H9 (cell line): ENCODE results near the gene COMP. TPM values are rescaled to one million over a fixed set of nuclear protein-coding genes. Genes with fewer than 3 reads are reported as not detected.
A peak's percentile ranks its signal among the peaks of the same experiment; 100 is the strongest.

Source experiments
- DNase-seq: peaks from one replicate; pipeline ENCODE4 v3.0.0-alpha.2; 2017
- H2AFZ ChIP-seq: one replicate; pipeline ENCODE4 v1.6.1; 2013; ENCODE audit warnings: mild to moderate bottlenecking, low read length, control low read depth, moderate library complexity
- H2AK5ac ChIP-seq: 2 replicates; pipeline ENCODE4 v1.6.1; 2013; ENCODE audit warnings: low read length, control low read depth, mixed read lengths; ENCODE audit not compliant: insufficient read length
- H2BK120ac ChIP-seq: one replicate; pipeline ENCODE4 v1.6.1; 2013; ENCODE audit warnings: low read depth, mild to moderate bottlenecking, low read length, control low read depth, inconsistent platforms; ENCODE audit not compliant: poor library complexity, severe bottlenecking
- H2BK12ac ChIP-seq: 2 replicates; pipeline ENCODE4 v1.6.1; 2013; ENCODE audit warnings: low read length, control low read depth, mixed read lengths, low read depth; ENCODE audit not compliant: insufficient read length
- H2BK15ac ChIP-seq: 2 replicates; pipeline ENCODE4 v1.6.1; 2013; ENCODE audit warnings: low read depth, low read length, control low read depth
- H2BK20ac ChIP-seq: one replicate; pipeline ENCODE4 v1.6.1; 2013; ENCODE audit warnings: low read depth, mild to moderate bottlenecking, low read length, control low read depth, inconsistent platforms; ENCODE audit not compliant: poor library complexity, severe bottlenecking
- H2BK5ac ChIP-seq: 2 replicates; pipeline ENCODE4 v1.6.1; 2013; ENCODE audit warnings: low read length, control low read depth, mixed read lengths; ENCODE audit not compliant: insufficient read length
- H3K14ac ChIP-seq: 2 replicates; pipeline ENCODE4 v1.6.1; 2013; ENCODE audit warnings: low read length, control low read depth; ENCODE audit not compliant: insufficient read depth
- H3K18ac ChIP-seq: 2 replicates; pipeline ENCODE4 v1.6.1; 2013; ENCODE audit warnings: low read depth, mild to moderate bottlenecking, mixed read lengths, low read length, control low read depth; ENCODE audit not compliant: insufficient read length
- H3K23ac ChIP-seq: 2 replicates; pipeline ENCODE4 v1.6.1; 2013; ENCODE audit warnings: low read length, control low read depth, mixed read lengths, low read depth; ENCODE audit not compliant: insufficient read length
- H3K23me2 ChIP-seq: 2 replicates; pipeline ENCODE4 v1.6.1; 2013; ENCODE audit warnings: low read depth, mild to moderate bottlenecking, mixed read lengths, low read length, control low read depth; ENCODE audit not compliant: insufficient read length, poor library complexity, severe bottlenecking
- H3K27ac ChIP-seq: 2 replicates; pipeline ENCODE4 v1.5.1; 2013; ENCODE audit warnings: low read length, control low read depth, mixed read lengths, low read depth; ENCODE audit not compliant: insufficient read length
- H3K27me3 ChIP-seq: 2 replicates; pipeline ENCODE4 v1.6.1; 2013; ENCODE audit warnings: low read length, control low read depth, inconsistent platforms; ENCODE audit not compliant: insufficient read depth
- H3K4ac ChIP-seq: 2 replicates; pipeline ENCODE4 v1.6.1; 2013; ENCODE audit warnings: low read depth, mild to moderate bottlenecking, control low read depth, inconsistent platforms, low read length, moderate library complexity
- H3K4me1 ChIP-seq: 2 replicates; pipeline ENCODE4 v1.6.1; 2013; ENCODE audit warnings: low read length, control low read depth, inconsistent platforms; ENCODE audit not compliant: insufficient read depth
- H3K4me2 ChIP-seq: 2 replicates; pipeline ENCODE4 v1.6.1; 2013; ENCODE audit warnings: low read length, control low read depth, mixed read lengths; ENCODE audit not compliant: insufficient read length, insufficient read depth
- H3K56ac ChIP-seq: 2 replicates; pipeline ENCODE4 v1.6.1; 2013; ENCODE audit warnings: low read depth, mild to moderate bottlenecking, mixed read lengths, low read length, control low read depth; ENCODE audit not compliant: insufficient read length
- H3K79me1 ChIP-seq: 2 replicates; pipeline ENCODE4 v1.6.1; 2013; ENCODE audit warnings: low read depth, mild to moderate bottlenecking, moderate library complexity, low read length, control low read depth, inconsistent platforms; ENCODE audit not compliant: insufficient read depth, poor library complexity, severe bottlenecking
- H3K79me2 ChIP-seq: 2 replicates; pipeline ENCODE4 v1.6.1; 2013; ENCODE audit warnings: low read length, control low read depth, inconsistent platforms; ENCODE audit not compliant: insufficient read depth
- H3K9ac ChIP-seq: 2 replicates; pipeline ENCODE4 v1.6.1; 2013; ENCODE audit warnings: low read length, control low read depth, mixed read lengths; ENCODE audit not compliant: insufficient read length; ENCODE audit errors: extremely low read depth
- H3K9me3 ChIP-seq: one replicate; pipeline ENCODE4 v1.6.1; 2013; ENCODE audit warnings: low read depth, low read length, inconsistent platforms; ENCODE audit not compliant: control insufficient read depth
- H3T11ph ChIP-seq: one replicate; pipeline ENCODE4 v1.6.1; 2013; ENCODE audit warnings: mild to moderate bottlenecking, low read length, control low read depth, inconsistent platforms
- H4K20me1 ChIP-seq: one replicate; pipeline ENCODE4 v1.6.1; 2013; ENCODE audit not compliant: control insufficient read depth, insufficient read length, insufficient read depth
- H4K5ac ChIP-seq: 2 replicates; pipeline ENCODE4 v1.6.1; 2013; ENCODE audit warnings: low read depth, mild to moderate bottlenecking, mixed read lengths, low read length, control low read depth; ENCODE audit not compliant: insufficient read length
- H4K8ac ChIP-seq: replicated peaks from 2 replicates; pipeline ENCODE4 v1.6.1; 2013; ENCODE audit warnings: low read length, control low read depth, mixed read lengths, low read depth; ENCODE audit not compliant: insufficient read length
- H4K91ac ChIP-seq: 2 replicates; pipeline ENCODE4 v1.6.1; 2013; ENCODE audit warnings: low read depth, mild to moderate bottlenecking, moderate library complexity, mixed read lengths, low read length, control low read depth; ENCODE audit not compliant: insufficient read length
- H3K27ac Mint-ChIP-seq, 3 experiments: 2 replicates in 2 of 3; 3 replicates in 1 of 3; pipeline ENCODE4 v1.8.0; 2020 to 2021; ENCODE audit warnings: mixed read lengths in 3 of 3, mild to moderate bottlenecking in 1 of 3, moderate library complexity in 1 of 3
- H3K27me3 Mint-ChIP-seq: 2 replicates; pipeline ENCODE4 v1.8.0; 2021; ENCODE audit warnings: low read depth, mild to moderate bottlenecking, moderate library complexity, mixed read lengths
- H3K36me3 Mint-ChIP-seq, 3 experiments: 2 replicates in 2 of 3; 3 replicates in 1 of 3; pipeline ENCODE4 v1.8.0; 2020 to 2021; ENCODE audit warnings: low read depth in 3 of 3, mixed read lengths in 3 of 3; ENCODE audit not compliant: insufficient read depth in 1 of 3
- H3K4me1 Mint-ChIP-seq, 2 experiments: 2 replicates each; pipeline ENCODE4 v1.8.0; 2020; ENCODE audit warnings: mixed read lengths in 2 of 2
- H3K4me3 Mint-ChIP-seq, 2 experiments: 2 replicates in 1 of 2; 3 replicates in 1 of 2; pipeline ENCODE4 v1.8.0; 2020 to 2021; ENCODE audit warnings: mild to moderate bottlenecking in 2 of 2, mixed read lengths in 2 of 2, moderate library complexity in 1 of 2
- H3K9me3 Mint-ChIP-seq, 2 experiments: 2 replicates in 1 of 2; 3 replicates in 1 of 2; pipeline ENCODE4 v1.8.0; 2020; ENCODE audit warnings: mild to moderate bottlenecking in 2 of 2, mixed read lengths in 2 of 2, moderate library complexity in 1 of 2
- CTCF ChIP-seq: fragments of 200-600 bp; sonication (generic); conservative IDR thresholded peaks from 3 replicates; pipeline ENCODE4 v1.8.0; 2021; ENCODE audit warnings: antibody characterized with exemption, mild to moderate bottlenecking
- WGBS: extraction: QIAGEN DNeasy Blood & Tissue Kit; methylation state at CpG from one replicate; pipeline ENCODE4 v1.1.7; 2013; ENCODE audit warnings: missing lambda C conversion rate, low lambda C conversion rate, mixed read lengths; ENCODE audit not compliant: insufficient read length; ENCODE audit errors: extremely low coverage; 5-methylcytosine and 5-hydroxymethylcytosine counted together
- total RNA-seq: library from RNA; stranded (reverse); gene quantifications from 2 replicates; pipeline ENCODE4 v1.2.1, GENCODE V29; 2021

Gene COMP
- total RNA-seq, 1 experiment from 2014 or later = 0.15 TPM

DNA sequence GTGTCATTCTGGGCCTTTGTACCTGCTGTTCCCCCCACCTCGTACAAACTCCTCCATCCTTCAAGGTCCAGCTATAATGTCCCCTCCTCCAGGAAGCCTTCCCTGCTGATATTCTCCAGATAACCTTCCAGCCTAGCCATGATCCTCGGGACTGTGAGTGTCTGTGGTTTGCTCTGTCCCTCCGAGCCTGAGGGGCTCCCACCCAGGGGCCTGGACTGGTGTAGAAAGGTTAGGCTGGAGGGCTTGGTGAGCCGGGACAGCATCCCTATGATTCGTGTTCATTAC, 2.9 kb upstream of the COMP start:
- Histone ChIP-seq H3T11ph (no peak overlapping the region), H2AK5ac (no peak overlapping the region), H3K4ac (no peak overlapping the region), H3K9ac (no peak overlapping the region), H3K27ac (no peak overlapping the region), H3K79me1 (no peaks in the 10 kb centered on the region), H3K27me3 (peaks cover 61% of the 10 kb centered on the region), H2BK15ac (no peak overlapping the region), H3K56ac (no peak overlapping the region), H4K8ac (no peak overlapping the region), H3K14ac (no peak overlapping the region), H3K23me2 (peaks cover 10% of the 10 kb centered on the region), H2BK20ac (no peak overlapping the region), H2BK5ac (no peak overlapping the region), H4K5ac (no peak overlapping the region), H4K20me1 (no peaks in the 10 kb centered on the region), H3K23ac (no peak overlapping the region), H2BK12ac (no peak overlapping the region), H2AFZ (no peak overlapping the region), H2BK120ac (no peak overlapping the region), H4K91ac (no peak overlapping the region), H3K4me1 (no peaks in the 10 kb centered on the region), H3K9me3 (no peaks in the 10 kb centered on the region), H3K4me2 (no peak overlapping the region), H3K79me2 (no peaks in the 10 kb centered on the region), H3K18ac (no peak overlapping the region)
- peaks cover 6 to 19% of the 10 kb centered on the region in 2 experiments for H3K4me1 Mint-ChIP-seq
- H3K9me3 Mint-ChIP-seq = peaks cover 0 to 6% of the 10 kb centered on the region in 2 experiments; a peak in 3 of 5 replicates
- DNase-seq = no peak
- H3K27me3 Mint-ChIP-seq = peaks cover 64% of the 10 kb centered on the region
- no peak overlapping the region for H3K27ac Mint-ChIP-seq
- TF ChIP-seq CTCF = no peak
- H3K4me3 Mint-ChIP-seq = 0 out of 5 replicates have a peak overlapping the region, but pooled peaks of 1 of the 2 experiments have one; percentile 3
- no CpG with 5 or more reads among the region's 5 CpGs for WGBS
- no peaks in the 10 kb centered on the region; a peak in 1 of 7 replicates for H3K36me3 Mint-ChIP-seq
